Right lobe of liver (tissue), 6 donors: Measurements from ENCODE around the gene VILL. TPM values are rescaled to one million over a fixed set of nuclear protein-coding genes. Genes with fewer than 3 reads are reported as not detected.

Experiments
- ATAC-seq, 4 donors: fragments of 200-7000 bp; cut with Tn5 transposase; one replicate each; pipeline ENCODE4 v1.9.1; 2020; ENCODE audit warnings: mild to moderate bottlenecking in 4 of 4, moderate library complexity in 4 of 4
- DNase-seq, 3 donors: peaks; one replicate each; pipeline ENCODE4 v3.0.0-alpha.2; 2020
- H3K27ac ChIP-seq, 3 donors: fragments of 200-600 bp; one replicate each; pipeline ENCODE4 v1.8.0; 2022
- H3K27me3 ChIP-seq, 2 donors: fragments of 200-600 bp; one replicate each; pipeline ENCODE4 v1.8.0; 2022
- H3K36me3 ChIP-seq, 4 donors: fragments of 200-600 bp; sonication (generic) in 1 of 4; one replicate each; pipeline versions ENCODE4 v1.5.1 to v1.8.0; 2017 to 2022; ENCODE audit warnings: control low read depth in 1 of 4
- H3K4me1 ChIP-seq, 4 donors: fragments of 200-600 bp; sonication (generic) in 1 of 4; one replicate each; pipeline versions ENCODE4 v1.5.1 to v1.8.0; 2017 to 2022; ENCODE audit warnings: control low read depth in 1 of 4
- H3K4me3 ChIP-seq, 3 donors: fragments of 200-600 bp; one replicate each; pipeline ENCODE4 v1.8.0; 2022
- H3K9me3 ChIP-seq, 4 donors: fragments of 200-600 bp; sonication (generic) in 1 of 4; one replicate each; pipeline versions ENCODE4 v1.5.1 to v1.8.0; 2017 to 2022; ENCODE audit warnings: control low read depth in 1 of 4
- POLR2A ChIP-seq: fragments of 450-650 bp; IDR thresholded peaks from one replicate; pipeline ENCODE4 v1.6.1; 2017; ENCODE audit warnings: antibody characterized with exemption, mild to moderate bottlenecking
- WGBS: methylation state at CpG from one replicate; pipeline ENCODE4 v1.1.6; 2018; ENCODE audit warnings: low coverage, low lambda C conversion rate; ENCODE audit not compliant: insufficient coverage; ENCODE audit errors: missing lambda C conversion rate; 5-methylcytosine and 5-hydroxymethylcytosine counted together
- intact Hi-C, 2 donors: fragments of 100-400 bp; cut with DNase I; formaldehyde crosslinking; loops; one replicate each; pipeline versions ENCODE4 v1.11.2 to v1.14.1; 2022
- total RNA-seq, 6 experiments: library from RNA; depleted of rRNA in 2 of 6; stranded (reverse); fragments of >200 nt in 2 of 6; fragmentation: NEBNext Ultra II Directional in 3 of 6; extraction: Animal tissue kit (Norgen Biotek cat#: 25700) in 3 of 6; gene quantifications; one replicate each; pipeline versions ENCODE4 v1.1.0 to v1.2.4, GENCODE V29; 2016 to 2023
- TF ChIP-seq, protein P1 (sequence below), 4 donors: fragments of 200-600 bp in 3 of 4; fragments of 450-650 bp in 1 of 4; IDR thresholded peaks; one replicate each; pipeline versions ENCODE4 v1.5.1 to v1.8.0; 2016 to 2022; ENCODE audit warnings: antibody characterized with exemption in 4 of 4, mild to moderate bottlenecking in 2 of 4
- donor health status: DM: no; HTN: yes; CAD: no.
- donor health status: DM: no; HTN: no; CAD: no.
- donor health status: DM: no; HTN: no; CAD: no.
- donor health status: DM: no; HTN: yes; CAD: no.
- donor health status: DM: no; HTN: yes; CAD: no.

The VILL gene
- total RNA-seq, 6 experiments from 2014 or later = 0.25 to 1.5 (median 0.97) TPM

DNA sequence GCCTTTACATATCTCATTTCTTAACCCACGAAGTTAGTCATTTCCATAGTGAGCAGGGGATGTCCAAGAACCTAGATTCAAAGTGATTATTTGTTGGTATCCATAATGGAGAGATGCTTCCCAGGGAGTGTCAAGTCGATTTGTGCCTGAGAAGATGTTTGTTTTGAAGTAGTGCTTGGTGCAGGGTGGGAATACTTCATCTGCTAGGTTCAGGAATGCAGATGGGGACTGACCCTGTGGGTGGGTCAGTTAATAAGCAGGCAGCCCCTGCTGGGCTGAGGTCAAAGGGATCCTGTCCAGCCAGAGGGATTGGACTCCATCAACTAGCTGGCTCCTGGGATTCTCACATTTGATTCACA lies 44.1 kb upstream of the VILL start:
- TF ChIP-seq, protein P1, sequence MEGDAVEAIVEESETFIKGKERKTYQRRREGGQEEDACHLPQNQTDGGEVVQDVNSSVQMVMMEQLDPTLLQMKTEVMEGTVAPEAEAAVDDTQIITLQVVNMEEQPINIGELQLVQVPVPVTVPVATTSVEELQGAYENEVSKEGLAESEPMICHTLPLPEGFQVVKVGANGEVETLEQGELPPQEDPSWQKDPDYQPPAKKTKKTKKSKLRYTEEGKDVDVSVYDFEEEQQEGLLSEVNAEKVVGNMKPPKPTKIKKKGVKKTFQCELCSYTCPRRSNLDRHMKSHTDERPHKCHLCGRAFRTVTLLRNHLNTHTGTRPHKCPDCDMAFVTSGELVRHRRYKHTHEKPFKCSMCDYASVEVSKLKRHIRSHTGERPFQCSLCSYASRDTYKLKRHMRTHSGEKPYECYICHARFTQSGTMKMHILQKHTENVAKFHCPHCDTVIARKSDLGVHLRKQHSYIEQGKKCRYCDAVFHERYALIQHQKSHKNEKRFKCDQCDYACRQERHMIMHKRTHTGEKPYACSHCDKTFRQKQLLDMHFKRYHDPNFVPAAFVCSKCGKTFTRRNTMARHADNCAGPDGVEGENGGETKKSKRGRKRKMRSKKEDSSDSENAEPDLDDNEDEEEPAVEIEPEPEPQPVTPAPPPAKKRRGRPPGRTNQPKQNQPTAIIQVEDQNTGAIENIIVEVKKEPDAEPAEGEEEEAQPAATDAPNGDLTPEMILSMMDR (IDR thresholded peaks at IDR 0.05) = no peak
- TF ChIP-seq POLR2A = no peak
- intact Hi-C loops = no loop called here
- Histone ChIP-seq H3K9me3 (no peaks in the 10 kb centered on the region), H3K4me1 (peaks cover 0 to 17% (median 5%) of the 10 kb centered on the region in 4 donors), H3K27ac (no peak overlapping the region), H3K4me3 (no peak overlapping the region), H3K36me3 (no peaks in the 10 kb centered on the region), H3K27me3 (no peaks in the 10 kb centered on the region)
- DNase-seq (no peak), ATAC-seq (no peak)
- 64% methylated on average over 2 of the region's 2 CpGs for WGBS

DNA sequence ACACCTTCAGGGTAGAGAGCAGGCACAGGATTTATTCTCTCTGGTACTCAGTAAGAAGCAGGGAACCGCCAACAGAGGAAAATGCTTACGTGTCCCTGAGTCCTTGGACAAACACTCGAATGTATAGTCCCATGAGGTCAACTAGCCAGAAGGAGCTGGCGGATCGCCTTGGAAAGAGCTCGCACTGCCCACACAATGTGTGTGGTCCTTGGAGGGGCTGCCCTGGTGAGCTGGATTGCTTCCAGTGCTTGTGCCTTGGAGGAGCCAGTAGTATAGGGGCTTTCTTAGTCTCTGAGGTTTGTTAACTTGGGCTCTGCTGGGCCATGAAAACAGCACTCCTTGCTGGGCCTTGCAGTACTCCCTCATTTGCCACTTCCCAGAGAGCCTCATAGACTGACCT lies 40.7 kb upstream of the VILL start:
- DNase-seq (no peak), ATAC-seq (no peak)
- intact Hi-C loops = no loop called here
- WGBS = 77% methylated on average over 5 of the region's 6 CpGs
- H3K27ac ChIP-seq = no peak overlapping the region
- no peaks in the 10 kb centered on the region for H3K27me3 ChIP-seq
- TF ChIP-seq POLR2A = no peak
- TF ChIP-seq, protein P1 (IDR thresholded peaks at IDR 0.05) = no peak
- peaks cover 0 to 3% (median 0%) of the 10 kb centered on the region in 4 donors for H3K36me3 ChIP-seq
- H3K9me3 ChIP-seq = no peaks in the 10 kb centered on the region
- H3K4me1 ChIP-seq = peaks cover 0 to 10% (median 4%) of the 10 kb centered on the region in 4 donors
- no peak overlapping the region for H3K4me3 ChIP-seq

DNA sequence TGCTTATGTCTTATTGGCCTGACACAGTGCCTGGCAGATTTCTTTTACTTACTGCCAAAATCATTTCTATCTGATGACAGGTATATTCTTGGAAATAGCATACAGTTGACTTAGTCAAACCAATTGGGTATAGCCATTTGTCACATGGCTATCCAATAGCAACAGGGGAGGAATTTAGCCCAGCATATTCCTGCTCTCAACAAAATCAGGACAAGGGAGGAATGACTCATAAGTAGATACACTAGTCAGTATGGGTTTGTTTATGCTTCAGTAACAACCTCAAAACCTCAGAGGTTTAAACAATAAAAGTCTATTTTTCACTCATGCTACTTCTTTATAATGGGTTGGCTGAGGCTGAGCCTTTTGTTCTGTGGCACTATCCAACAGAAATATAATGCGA lies 38.0 kb upstream of the VILL start:
- DNase-seq (no peak), ATAC-seq (no peak)
- Histone ChIP-seq H3K9me3 (no peaks in the 10 kb centered on the region), H3K27ac (no peak overlapping the region), H3K27me3 (no peaks in the 10 kb centered on the region), H3K4me1 (peaks cover 0 to 3% (median 0%) of the 10 kb centered on the region in 4 donors), H3K36me3 (peaks cover 0 to 3% (median 0%) of the 10 kb centered on the region in 4 donors), H3K4me3 (no peak overlapping the region)
- WGBS = 100% methylated on average over 1 of the region's 1 CpG
- intact Hi-C loops = no loop called here
- no peak for TF ChIP-seq POLR2A
- TF ChIP-seq, protein P1 (IDR thresholded peaks at IDR 0.05) = no peak

DNA sequence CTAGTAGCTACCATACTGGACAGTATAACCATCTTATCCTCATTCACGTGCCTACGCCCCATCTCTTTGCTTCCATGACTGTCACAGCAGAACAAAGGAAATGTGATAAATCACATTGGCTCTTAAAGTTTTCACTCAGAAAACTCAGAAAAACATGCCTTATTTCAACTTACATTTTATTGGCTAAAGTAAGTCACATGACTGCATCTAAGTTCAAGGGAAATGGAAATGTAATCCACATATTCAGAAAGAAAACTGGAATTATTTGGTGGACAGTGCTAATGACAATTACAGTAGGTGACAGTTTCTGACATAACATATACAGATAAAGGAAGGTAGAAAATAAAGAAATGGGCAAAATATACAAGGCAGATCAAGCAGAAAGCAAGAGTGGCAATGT lies 37.4 kb upstream of the VILL start:
- H3K4me3 ChIP-seq = no peak overlapping the region
- peaks cover 0 to 3% (median 0%) of the 10 kb centered on the region in 4 donors for H3K36me3 ChIP-seq
- H3K9me3 ChIP-seq = no peaks in the 10 kb centered on the region
- H3K27me3 ChIP-seq = no peaks in the 10 kb centered on the region
- H3K27ac ChIP-seq = no peak overlapping the region
- 87% methylated on average over 2 of the region's 2 CpGs for WGBS
- peaks cover 0 to 3% (median 0%) of the 10 kb centered on the region in 4 donors for H3K4me1 ChIP-seq
- no peak for TF ChIP-seq POLR2A
- TF ChIP-seq, protein P1 (IDR thresholded peaks at IDR 0.05) = no peak
- no peak for ATAC-seq
- no peak for DNase-seq
- intact Hi-C loops = no loop called here
